ENCODE results near the gene FER.

DNA sequence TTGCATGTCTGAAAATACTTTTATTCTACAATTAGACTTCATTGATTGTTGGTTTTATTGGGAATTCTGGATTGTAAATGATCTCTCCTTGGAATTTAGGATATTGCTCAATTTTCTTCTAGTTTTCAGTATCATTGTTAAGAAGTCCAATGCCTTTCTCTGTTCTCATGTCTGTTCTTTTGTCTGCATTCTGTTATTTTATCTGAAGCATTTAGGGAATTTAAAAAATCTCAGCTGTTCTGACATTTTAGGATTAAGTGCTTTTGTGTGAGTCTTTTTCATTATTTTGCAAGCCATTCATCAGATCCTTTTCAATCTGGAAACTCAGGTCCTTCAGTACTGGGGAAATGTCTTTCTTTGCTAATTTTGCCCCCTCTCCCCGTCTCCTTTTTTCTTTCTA, 4.4 kb upstream of the FER start:
- TF ChIP-seq, protein P1, sequence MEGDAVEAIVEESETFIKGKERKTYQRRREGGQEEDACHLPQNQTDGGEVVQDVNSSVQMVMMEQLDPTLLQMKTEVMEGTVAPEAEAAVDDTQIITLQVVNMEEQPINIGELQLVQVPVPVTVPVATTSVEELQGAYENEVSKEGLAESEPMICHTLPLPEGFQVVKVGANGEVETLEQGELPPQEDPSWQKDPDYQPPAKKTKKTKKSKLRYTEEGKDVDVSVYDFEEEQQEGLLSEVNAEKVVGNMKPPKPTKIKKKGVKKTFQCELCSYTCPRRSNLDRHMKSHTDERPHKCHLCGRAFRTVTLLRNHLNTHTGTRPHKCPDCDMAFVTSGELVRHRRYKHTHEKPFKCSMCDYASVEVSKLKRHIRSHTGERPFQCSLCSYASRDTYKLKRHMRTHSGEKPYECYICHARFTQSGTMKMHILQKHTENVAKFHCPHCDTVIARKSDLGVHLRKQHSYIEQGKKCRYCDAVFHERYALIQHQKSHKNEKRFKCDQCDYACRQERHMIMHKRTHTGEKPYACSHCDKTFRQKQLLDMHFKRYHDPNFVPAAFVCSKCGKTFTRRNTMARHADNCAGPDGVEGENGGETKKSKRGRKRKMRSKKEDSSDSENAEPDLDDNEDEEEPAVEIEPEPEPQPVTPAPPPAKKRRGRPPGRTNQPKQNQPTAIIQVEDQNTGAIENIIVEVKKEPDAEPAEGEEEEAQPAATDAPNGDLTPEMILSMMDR (IDR thresholded peaks at IDR 0.05; ENCODE audit: insufficient read depth, low read length, poor library complexity, severe bottlenecking), result no peak
- TF ChIP-seq EZH2phosphoT487 (conservative IDR thresholded peaks at IDR 0.05; ENCODE audit: low read length), result no peak

Measured in SU-DHL-6 (cell line).